Adrenal gland (tissue), 5 donors: Measurements from ENCODE around the gene ALX3.

Source experiments
- POLR2A ChIP-seq, 2 donors: fragments of 450-650 bp; IDR thresholded peaks; one replicate each; pipeline ENCODE4 v1.6.1; 2017; ENCODE audit warnings: antibody characterized with exemption in 2 of 2, mild to moderate bottlenecking in 2 of 2, moderate library complexity in 1 of 2
- TF ChIP-seq, protein P1 (sequence below), 6 experiments: fragments of 450-650 bp in 4 of 6; fragments of 200-600 bp in 2 of 6; sonication (generic) in 1 of 6; IDR thresholded peaks; 1 replicate in 5 of 6; 2 replicates in 1 of 6; pipeline versions ENCODE4 v1.5.1 to v1.8.0; 2016 to 2021; ENCODE audit warnings: antibody characterized with exemption in 6 of 6, mild to moderate bottlenecking in 2 of 6, moderate library complexity in 1 of 6
- donor health status: DM: no; HTN: no; CAD: no.

DNA sequence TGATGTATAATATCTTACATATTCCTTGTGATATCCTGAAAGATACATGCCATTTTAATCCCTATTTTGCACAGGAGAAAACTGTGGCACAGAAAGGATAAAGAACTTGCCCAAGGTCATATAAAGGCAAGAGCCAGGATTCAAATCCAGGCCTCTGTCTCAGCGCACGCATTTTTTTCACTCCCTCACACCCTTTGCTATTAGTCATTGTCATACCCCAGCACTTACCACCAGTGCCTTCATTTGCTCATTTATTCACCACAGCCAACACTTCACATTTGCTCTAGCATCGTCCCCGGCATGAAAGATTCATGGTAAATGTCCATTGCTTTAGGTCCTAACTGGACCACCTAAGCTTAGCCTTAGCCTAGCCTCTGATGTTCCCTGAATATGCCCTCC is 14.2 kb downstream of the ALX3 start:
- TF ChIP-seq, protein P1, sequence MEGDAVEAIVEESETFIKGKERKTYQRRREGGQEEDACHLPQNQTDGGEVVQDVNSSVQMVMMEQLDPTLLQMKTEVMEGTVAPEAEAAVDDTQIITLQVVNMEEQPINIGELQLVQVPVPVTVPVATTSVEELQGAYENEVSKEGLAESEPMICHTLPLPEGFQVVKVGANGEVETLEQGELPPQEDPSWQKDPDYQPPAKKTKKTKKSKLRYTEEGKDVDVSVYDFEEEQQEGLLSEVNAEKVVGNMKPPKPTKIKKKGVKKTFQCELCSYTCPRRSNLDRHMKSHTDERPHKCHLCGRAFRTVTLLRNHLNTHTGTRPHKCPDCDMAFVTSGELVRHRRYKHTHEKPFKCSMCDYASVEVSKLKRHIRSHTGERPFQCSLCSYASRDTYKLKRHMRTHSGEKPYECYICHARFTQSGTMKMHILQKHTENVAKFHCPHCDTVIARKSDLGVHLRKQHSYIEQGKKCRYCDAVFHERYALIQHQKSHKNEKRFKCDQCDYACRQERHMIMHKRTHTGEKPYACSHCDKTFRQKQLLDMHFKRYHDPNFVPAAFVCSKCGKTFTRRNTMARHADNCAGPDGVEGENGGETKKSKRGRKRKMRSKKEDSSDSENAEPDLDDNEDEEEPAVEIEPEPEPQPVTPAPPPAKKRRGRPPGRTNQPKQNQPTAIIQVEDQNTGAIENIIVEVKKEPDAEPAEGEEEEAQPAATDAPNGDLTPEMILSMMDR (IDR thresholded peaks at IDR 0.05), result no peak
- no peak for TF ChIP-seq POLR2A (IDR thresholded peaks at IDR 0.05)
